Subcutaneous abdominal adipose tissue (tissue), 5 donors: ENCODE results near the gene ATP9B.
"Not testable (repeated sequence)": the region's sequence is repeated elsewhere in the genome, so short reads cannot be mapped to it uniquely, and the experiment has no call there.

Experiments
- H3K27ac ChIP-seq: one replicate; pipeline ENCODE4 v1.7.0; 2013; ENCODE audit warnings: low read depth, mild to moderate bottlenecking, inconsistent platforms, low read length, moderate library complexity
- H3K27me3 ChIP-seq, 5 donors: one replicate each; pipeline ENCODE4 v1.7.0; 2013; ENCODE audit warnings: low read length in 5 of 5, inconsistent platforms in 1 of 5; ENCODE audit not compliant: control insufficient read depth in 5 of 5, insufficient read depth in 4 of 5
- H3K36me3 ChIP-seq, 5 donors: one replicate each; pipeline ENCODE4 v1.7.0; 2013; ENCODE audit warnings: low read length in 5 of 5; ENCODE audit not compliant: control insufficient read depth in 5 of 5, insufficient read depth in 5 of 5
- H3K4me1 ChIP-seq, 5 donors: one replicate each; pipeline ENCODE4 v1.7.0; 2013; ENCODE audit warnings: low read length in 5 of 5, mild to moderate bottlenecking in 3 of 5, moderate library complexity in 1 of 5; ENCODE audit not compliant: control insufficient read depth in 5 of 5, insufficient read depth in 5 of 5
- H3K4me3 ChIP-seq, 5 donors: one replicate each; pipeline ENCODE4 v1.7.0; 2013; ENCODE audit warnings: low read length in 5 of 5, low read depth in 1 of 5
- H3K9ac ChIP-seq, 5 donors: one replicate each; pipeline ENCODE4 v1.7.0; 2013; ENCODE audit warnings: low read length in 5 of 5, mild to moderate bottlenecking in 4 of 5, moderate library complexity in 3 of 5
- H3K9me3 ChIP-seq, 5 donors: one replicate each; pipeline ENCODE4 v1.7.0; 2013; ENCODE audit warnings: low read length in 5 of 5; ENCODE audit not compliant: control insufficient read depth in 5 of 5
- donor health status: healthy.
- donor health status: healthy.
- donor health status: healthy.
- donor health status: healthy.
- donor health status: healthy.

The ATP9B gene

GRCh38 chr18:79164706-79165105 lies 95.5 kb downstream of the ATP9B start:
- no peak overlapping the region for H3K27ac ChIP-seq
- no peaks in the 10 kb centered on the region for H3K9me3 ChIP-seq
- H3K4me3 ChIP-seq = no peak overlapping the region
- no peak overlapping the region for H3K9ac ChIP-seq
- H3K4me1 ChIP-seq = no peaks in the 10 kb centered on the region
- H3K36me3 ChIP-seq = peaks cover 0 to 32% (median 24%) of the 10 kb centered on the region in 5 donors
- H3K27me3 ChIP-seq = no peaks in the 10 kb centered on the region

DNA sequence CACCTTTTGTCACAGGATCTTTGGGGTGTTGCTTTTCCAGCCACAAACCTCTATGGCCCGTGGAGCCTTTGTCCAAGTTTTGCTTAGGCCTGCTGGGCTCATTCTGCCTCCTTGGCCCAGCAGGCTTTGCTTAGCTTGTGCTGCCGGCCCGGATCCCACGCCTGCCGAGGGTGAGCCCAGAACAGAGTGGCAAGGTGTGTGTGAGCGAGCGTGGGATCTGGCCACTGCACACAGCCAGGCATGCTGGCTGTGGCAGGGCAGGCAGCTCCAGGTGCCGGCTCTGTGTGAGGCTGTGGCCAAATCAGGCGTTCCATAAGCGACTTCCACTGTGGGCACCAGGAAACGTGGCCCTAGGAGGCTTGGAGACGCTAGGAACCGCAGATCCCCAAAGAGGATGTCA lies 97.5 kb downstream of the ATP9B start:
- Histone ChIP-seq H3K9ac (no peak overlapping the region), H3K36me3 (peaks cover 0 to 32% (median 24%) of the 10 kb centered on the region in 5 donors), H3K27me3 (no peaks in the 10 kb centered on the region), H3K27ac (no peak overlapping the region), H3K4me3 (no peak overlapping the region), H3K9me3 (no peaks in the 10 kb centered on the region), H3K4me1 (peaks cover 0 to 5% (median 0%) of the 10 kb centered on the region in 5 donors)

DNA sequence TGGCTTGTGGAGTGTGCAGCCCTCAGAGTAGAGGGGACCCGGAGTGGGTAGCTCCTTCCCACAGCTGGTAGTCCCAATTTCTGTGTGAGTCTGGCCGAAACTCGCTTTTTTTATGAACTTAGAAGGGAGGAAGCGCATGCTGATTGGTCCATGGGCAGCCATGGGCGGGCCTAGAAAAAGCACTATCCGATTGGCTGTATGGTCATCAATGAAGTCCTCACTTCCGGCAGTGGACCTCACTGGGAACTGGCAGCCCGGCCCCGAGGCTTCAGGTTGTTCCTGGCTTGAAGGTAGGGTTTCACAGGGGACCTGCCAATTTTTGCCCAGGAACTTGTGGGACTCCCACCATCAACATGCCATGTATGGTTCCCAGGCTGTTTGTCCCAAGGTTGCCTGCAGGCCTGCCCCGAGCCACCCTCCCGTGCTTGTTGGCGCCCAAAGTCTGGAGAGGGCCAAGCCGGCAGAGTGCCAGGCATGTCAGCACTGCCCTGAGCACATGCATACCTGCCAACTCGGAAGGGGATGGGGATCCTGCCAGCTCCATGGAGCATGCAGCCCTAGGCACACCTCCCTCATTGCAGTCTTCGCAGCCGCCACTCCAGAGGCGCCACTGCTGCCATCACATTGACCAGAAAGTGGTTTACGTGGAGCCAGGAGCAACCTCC lies 98.5 kb downstream of the ATP9B start:
- Histone ChIP-seq H3K27me3 (no peaks in the 10 kb centered on the region), H3K9me3 (no peaks in the 10 kb centered on the region), H3K36me3 (peaks cover 0 to 32% (median 24%) of the 10 kb centered on the region in 5 donors), H3K9ac (no peak overlapping the region), H3K27ac (no peak overlapping the region), H3K4me3 (no peak overlapping the region), H3K4me1 (peaks cover 0 to 5% (median 0%) of the 10 kb centered on the region in 5 donors)

DNA sequence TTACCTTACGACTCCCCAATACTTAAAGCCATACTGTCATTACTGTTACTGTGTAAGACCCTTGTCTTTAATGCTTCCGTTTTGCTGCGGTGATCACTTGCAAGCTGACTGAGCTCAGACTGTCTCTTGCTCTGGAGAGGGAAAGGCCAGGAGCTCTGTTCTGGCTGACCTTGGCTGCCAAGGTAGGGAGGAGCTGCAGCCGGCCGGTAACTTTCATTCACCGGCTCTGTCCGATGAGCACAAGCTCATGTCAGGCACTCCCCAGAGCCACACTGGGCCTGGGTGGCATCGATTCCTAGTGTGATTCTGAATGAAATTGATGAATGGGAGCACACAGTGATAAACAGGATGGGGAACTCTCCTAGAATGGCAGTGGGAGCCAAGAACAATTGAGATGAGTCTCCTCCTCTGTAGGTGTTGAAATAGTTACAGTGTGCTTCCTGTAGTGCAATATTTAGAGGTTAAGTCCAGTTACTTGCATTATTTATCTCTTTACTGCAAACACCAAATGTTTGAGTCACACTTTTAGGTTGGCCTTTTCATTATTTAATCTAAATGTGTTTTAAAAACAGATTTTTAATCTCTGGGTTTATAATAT lies 100.9 kb downstream of the ATP9B start:
- peaks cover 0 to 5% (median 0%) of the 10 kb centered on the region in 5 donors for H3K4me1 ChIP-seq
- no peaks in the 10 kb centered on the region for H3K27me3 ChIP-seq
- no peak overlapping the region for H3K4me3 ChIP-seq
- H3K27ac ChIP-seq = no peak overlapping the region
- no peak overlapping the region for H3K9ac ChIP-seq
- H3K9me3 ChIP-seq = no peaks in the 10 kb centered on the region
- H3K36me3 ChIP-seq = peaks cover 0 to 34% (median 28%) of the 10 kb centered on the region in 5 donors

DNA sequence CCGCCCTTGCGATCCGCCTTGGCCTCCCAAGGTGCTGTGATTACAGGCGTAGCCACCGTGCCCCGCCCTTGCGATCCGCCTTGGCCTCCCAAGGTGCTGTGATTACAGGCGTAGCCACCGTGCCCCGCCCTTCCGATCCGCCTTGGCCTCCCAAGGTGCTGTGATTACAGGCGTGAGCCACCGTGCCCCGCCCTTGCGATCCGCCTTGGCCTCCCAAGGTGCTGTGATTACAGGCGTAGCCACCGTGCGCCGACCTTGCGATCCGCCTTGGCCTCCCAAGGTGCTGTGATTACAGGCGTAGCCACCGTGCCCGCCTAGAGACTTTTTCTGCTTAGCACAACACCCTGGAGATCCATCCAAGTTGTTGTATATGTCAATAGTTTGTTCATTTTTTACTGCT lies 103.1 kb downstream of the ATP9B start:
- H3K27ac ChIP-seq, H3K9ac ChIP-seq, H3K4me3 ChIP-seq, H3K27me3 ChIP-seq, H3K9me3 ChIP-seq, H3K4me1 ChIP-seq: not testable (repeated sequence)
- H3K36me3 ChIP-seq = peaks cover 3 to 17% (median 15%) of the 10 kb centered on the region in 5 donors

- no peak overlapping the region for H3K4me3 ChIP-seq
- H3K27me3 ChIP-seq = no peaks in the 10 kb centered on the region
- no peaks in the 10 kb centered on the region for H3K9me3 ChIP-seq
- H3K4me1 ChIP-seq = peaks cover 0 to 5% (median 0%) of the 10 kb centered on the region in 5 donors
- no peak overlapping the region for H3K27ac ChIP-seq
- peaks cover 8 to 18% (median 14%) of the 10 kb centered on the region in 5 donors for H3K36me3 ChIP-seq
- no peak overlapping the region for H3K9ac ChIP-seq
These were observed 104.5 kb downstream of the ATP9B start for GRCh38 chr18:79173742-79174141.

DNA sequence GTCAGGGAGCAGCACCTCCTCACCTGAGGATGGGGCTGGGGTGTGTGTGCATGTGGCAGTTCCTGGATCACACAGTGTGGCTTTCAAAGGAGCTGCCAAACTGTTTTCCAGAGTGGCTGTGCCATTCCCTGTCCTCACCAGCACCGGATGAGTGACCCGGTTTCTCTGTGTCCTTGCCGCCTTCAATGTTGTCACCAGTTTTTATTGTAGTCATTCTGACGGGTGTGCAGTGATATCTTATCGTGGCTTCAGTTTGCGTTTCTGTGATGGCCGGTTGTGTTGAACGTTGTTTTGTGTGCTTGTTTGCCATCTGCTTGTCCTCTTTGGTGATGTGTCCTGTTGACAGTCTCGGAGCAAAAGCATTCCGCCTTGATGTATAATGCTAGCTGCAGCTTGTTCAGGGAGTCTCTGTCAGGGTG lies 108.9 kb downstream of the ATP9B start:
- H3K36me3 ChIP-seq = peaks cover 8 to 18% (median 14%) of the 10 kb centered on the region in 5 donors
- H3K9ac ChIP-seq = no peak overlapping the region
- H3K9me3 ChIP-seq = no peaks in the 10 kb centered on the region
- H3K27me3 ChIP-seq = no peaks in the 10 kb centered on the region
- no peaks in the 10 kb centered on the region for H3K4me1 ChIP-seq
- H3K27ac ChIP-seq = no peak overlapping the region
- no peak overlapping the region for H3K4me3 ChIP-seq

DNA sequence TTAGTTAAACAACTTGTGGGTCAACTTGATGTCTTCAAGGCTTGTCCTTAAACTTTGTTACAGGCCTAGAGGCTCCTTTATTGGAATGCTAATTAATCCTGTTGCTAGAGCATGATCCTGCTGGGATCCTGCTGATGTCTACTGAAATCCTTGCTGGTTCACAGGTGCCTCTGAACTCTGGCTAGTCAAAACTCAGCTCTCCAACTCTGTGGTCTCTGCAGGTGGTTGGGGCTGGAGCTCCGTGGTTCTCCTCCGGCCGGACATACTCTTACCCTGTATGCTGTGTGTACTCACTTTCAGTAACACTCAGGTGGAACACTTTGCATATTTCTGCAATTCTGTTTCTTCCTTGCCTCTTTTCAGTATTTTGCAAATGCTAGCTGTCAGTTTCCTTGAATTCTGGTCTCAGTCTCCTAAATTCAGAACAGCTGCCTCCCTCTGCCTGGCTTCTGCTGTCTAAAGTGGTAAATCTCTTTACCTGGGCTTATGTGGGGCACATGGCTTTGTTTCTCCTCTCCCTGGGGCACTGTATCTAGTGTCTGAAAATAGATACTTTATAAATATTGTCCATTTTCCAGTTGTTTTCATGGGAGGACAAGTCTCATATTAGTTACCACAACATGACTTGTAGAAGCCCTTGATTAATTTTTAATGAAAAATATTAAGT lies 113.0 kb downstream of the ATP9B start:
- Histone ChIP-seq H3K27me3 (no peaks in the 10 kb centered on the region), H3K4me3 (no peak overlapping the region), H3K4me1 (peaks cover 0 to 3% (median 0%) of the 10 kb centered on the region in 5 donors), H3K9me3 (no peaks in the 10 kb centered on the region), H3K27ac (no peak overlapping the region), H3K9ac (no peak overlapping the region), H3K36me3 (peaks cover 5 to 12% (median 7%) of the 10 kb centered on the region in 5 donors)

- Histone ChIP-seq H3K9me3 (no peaks in the 10 kb centered on the region), H3K27me3 (no peaks in the 10 kb centered on the region), H3K4me3 (no peak overlapping the region), H3K36me3 (peaks cover 0 to 16% (median 8%) of the 10 kb centered on the region in 5 donors), H3K9ac (no peak overlapping the region), H3K4me1 (peaks cover 0 to 9% (median 0%) of the 10 kb centered on the region in 5 donors), H3K27ac (no peak overlapping the region)
These were observed 116.5 kb downstream of the ATP9B start for GRCh38 chr18:79185648-79186047.

GRCh38 chr18:79186649-79187048 lies 117.5 kb downstream of the ATP9B start:
- H3K4me3 ChIP-seq = no peak overlapping the region
- peaks cover 0 to 16% (median 8%) of the 10 kb centered on the region in 5 donors for H3K36me3 ChIP-seq
- peaks cover 0 to 9% (median 0%) of the 10 kb centered on the region in 5 donors for H3K4me1 ChIP-seq
- no peaks in the 10 kb centered on the region for H3K27me3 ChIP-seq
- no peak overlapping the region for H3K9ac ChIP-seq
- no peak overlapping the region for H3K27ac ChIP-seq
- H3K9me3 ChIP-seq = no peaks in the 10 kb centered on the region
